GM06990 (cell line): Measurements from ENCODE around the gene PPP6R2.

Source experiments
- DNase-seq: peaks from one replicate; pipeline ENCODE4 v3.0.0-alpha.2; 2011; ENCODE audit not compliant: insufficient read length; ENCODE audit errors: extremely low read depth
- H3K27me3 ChIP-seq: replicated peaks from 2 replicates; pipeline ENCODE4 v1.6.0; 2011; ENCODE audit warnings: low read length; ENCODE audit not compliant: control insufficient read depth, insufficient read depth
- H3K36me3 ChIP-seq: 2 replicates; pipeline ENCODE4 v1.5.1; 2011; ENCODE audit warnings: low read length; ENCODE audit not compliant: control insufficient read depth, insufficient read depth
- H3K4me3 ChIP-seq: replicated peaks from 2 replicates; pipeline ENCODE4 v1.5.1; 2011; ENCODE audit warnings: low read depth, mild to moderate bottlenecking, control low read depth, low read length
- TF ChIP-seq, protein P1 (sequence below): IDR thresholded peaks from 2 replicates; pipeline ENCODE4 v1.5.1; 2011; ENCODE audit warnings: low read length, control low read depth, mild to moderate bottlenecking, inconsistent platforms; ENCODE audit not compliant: insufficient read depth, poor library complexity, severe bottlenecking

The PPP6R2 gene

DNA sequence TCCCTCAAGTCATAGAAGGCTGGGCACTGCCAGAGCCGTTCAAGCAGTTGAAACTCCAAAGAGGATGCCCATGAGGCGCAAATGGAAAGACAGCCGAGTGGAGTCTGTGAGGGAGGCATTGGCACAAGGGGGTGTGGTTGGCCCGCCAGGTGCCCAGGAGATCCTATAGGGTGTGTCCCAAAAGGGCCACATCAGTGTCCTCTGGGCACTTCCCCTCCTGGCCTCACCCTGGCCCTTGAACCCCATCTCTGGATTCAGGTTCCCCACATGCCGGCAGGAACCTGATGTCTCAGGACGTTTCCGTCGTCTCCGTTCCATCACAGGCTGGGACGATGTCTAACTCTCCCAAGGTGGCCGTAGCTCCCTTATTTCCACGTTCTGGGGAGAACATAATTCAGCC, 77.5 kb downstream of the PPP6R2 start:
- Histone ChIP-seq H3K36me3 (peaks cover 50% of the 10 kb centered on the region), H3K4me3 (no peak overlapping the region), H3K27me3 (no peaks in the 10 kb centered on the region)
- TF ChIP-seq, protein P1, sequence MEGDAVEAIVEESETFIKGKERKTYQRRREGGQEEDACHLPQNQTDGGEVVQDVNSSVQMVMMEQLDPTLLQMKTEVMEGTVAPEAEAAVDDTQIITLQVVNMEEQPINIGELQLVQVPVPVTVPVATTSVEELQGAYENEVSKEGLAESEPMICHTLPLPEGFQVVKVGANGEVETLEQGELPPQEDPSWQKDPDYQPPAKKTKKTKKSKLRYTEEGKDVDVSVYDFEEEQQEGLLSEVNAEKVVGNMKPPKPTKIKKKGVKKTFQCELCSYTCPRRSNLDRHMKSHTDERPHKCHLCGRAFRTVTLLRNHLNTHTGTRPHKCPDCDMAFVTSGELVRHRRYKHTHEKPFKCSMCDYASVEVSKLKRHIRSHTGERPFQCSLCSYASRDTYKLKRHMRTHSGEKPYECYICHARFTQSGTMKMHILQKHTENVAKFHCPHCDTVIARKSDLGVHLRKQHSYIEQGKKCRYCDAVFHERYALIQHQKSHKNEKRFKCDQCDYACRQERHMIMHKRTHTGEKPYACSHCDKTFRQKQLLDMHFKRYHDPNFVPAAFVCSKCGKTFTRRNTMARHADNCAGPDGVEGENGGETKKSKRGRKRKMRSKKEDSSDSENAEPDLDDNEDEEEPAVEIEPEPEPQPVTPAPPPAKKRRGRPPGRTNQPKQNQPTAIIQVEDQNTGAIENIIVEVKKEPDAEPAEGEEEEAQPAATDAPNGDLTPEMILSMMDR: no peak
- no peak for DNase-seq

DNA sequence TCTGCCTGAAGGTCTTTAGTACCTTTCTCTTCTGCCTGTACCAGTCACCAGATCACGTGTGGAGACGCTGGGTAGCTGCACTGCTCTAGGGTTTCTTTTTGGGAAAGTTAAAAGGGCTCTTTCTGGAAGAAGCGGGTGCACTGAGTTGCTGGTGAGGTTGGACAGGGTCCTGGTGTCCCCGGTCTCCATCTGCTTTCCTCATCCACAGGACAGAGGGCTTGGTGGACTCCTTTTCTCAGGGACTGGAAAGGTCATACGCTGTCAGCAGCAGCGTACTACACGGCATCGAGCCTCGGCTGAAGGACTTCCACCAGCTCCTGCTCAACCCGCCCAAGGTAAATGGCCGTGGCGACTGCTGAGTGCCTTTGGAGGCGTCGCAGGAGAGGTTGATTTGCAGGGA, 78.9 kb downstream of the PPP6R2 start:
- DNase-seq: no peak
- H3K4me3 ChIP-seq: no peak overlapping the region
- H3K27me3 ChIP-seq: no peaks in the 10 kb centered on the region
- peaks cover 44% of the 10 kb centered on the region for H3K36me3 ChIP-seq
- TF ChIP-seq, protein P1: no peak

DNA sequence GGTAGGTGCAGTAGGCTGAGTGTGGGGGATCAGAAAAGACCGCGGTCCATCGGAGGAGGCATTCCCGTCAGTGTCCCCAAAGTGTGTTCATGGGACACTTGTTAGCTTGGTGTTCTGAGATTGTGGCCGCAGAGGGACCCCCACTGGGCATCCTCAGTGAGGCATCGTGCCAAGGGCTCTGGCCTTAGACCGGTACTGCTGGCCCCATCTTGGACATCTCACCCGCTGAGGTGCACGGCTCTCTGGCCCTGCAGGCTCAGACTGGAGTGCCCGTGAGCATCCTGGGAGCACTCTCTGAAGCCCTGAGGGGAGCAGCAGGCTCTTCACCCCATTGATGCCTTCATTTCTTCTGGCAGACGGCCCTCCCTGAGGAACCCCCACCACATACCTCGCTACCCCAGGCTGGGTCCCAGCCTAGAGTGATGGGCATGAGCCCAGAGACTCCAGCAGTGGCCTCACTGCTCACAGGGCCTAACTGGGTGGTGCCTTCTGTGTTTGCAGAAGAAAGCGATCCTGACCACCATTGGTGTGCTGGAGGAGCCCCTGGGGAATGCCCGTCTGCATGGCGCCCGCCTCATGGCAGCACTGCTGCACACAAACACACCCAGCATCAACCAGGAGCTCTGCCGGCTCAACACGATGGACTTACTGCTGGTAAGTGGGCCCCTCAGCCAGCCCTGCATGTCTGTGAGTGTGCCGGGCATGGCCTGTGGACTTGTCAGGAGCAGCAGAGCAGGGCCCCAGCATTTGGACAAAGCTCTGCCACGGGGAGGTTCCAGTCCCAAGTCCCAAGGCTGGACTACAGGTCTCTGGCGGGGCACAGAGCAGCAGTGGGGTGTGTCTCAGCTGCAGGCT, 80.1 kb downstream of the PPP6R2 start:
- Histone ChIP-seq H3K36me3 (peaks cover 41% of the 10 kb centered on the region), H3K27me3 (no peaks in the 10 kb centered on the region), H3K4me3 (no peak overlapping the region)
- DNase-seq: no peak
- TF ChIP-seq, protein P1: no peak

DNA sequence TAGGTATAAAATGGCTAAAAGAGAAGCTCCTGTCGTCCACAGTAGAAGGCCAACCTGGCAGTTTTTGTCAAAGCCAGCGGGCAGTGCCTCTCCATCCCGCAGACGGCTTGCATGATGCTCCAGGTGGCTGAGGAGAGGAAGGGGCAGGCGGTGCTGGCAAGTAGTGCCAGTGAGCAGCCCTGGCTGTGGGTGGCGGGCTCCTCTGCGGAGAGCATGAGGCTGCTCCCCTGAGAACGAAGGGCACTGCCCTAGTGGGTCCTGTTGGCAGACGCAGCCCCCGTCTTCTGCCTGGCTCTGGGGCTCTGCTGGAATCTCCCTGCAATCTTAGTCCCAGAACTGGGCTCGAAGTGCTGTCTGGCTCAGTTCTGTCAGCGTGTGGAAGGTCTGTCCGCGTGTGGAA, 80.8 kb downstream of the PPP6R2 start:
- TF ChIP-seq, protein P1: no peak
- Histone ChIP-seq H3K36me3 (peaks cover 40% of the 10 kb centered on the region), H3K4me3 (no peak overlapping the region), H3K27me3 (no peaks in the 10 kb centered on the region)
- DNase-seq: no peak

DNA sequence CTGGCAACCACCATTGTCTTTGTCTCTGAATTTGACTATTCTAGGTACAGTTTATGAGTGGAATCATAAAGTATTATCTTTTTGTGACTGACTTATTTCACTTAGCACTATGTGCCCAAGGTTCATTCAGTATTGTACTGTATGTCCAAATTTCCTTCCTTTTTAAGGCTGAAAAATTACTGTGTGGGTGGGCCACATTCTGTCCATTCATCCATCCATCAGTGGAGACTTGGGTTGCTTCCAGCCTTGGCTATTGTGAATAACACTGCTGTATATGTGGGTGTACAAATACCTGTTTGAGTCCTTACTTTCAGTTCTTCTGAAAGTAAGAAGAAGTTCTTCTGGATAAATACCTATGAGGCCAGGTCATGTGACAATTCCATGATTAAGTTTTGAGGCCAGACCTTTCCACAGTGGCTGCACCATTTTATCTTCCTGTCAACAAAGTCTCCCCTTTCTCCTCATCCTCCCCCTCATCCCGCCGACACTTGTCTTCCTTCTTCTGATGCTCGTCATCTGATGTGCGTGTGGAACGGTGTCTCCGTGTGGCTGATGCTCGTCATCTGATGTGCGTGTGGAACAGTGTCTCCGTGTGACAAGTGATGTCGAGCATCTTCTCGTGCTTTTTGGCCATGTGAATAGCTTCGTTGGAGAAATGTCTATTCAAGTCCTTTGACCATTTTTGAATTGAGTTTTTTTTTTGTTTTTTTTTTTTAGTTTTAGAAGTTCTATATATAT, 82.2 kb downstream of the PPP6R2 start:
- Histone ChIP-seq H3K36me3 (peaks cover 35% of the 10 kb centered on the region), H3K27me3 (no peaks in the 10 kb centered on the region), H3K4me3 (no peak overlapping the region)
- no peak for DNase-seq
- TF ChIP-seq, protein P1: no peak
